GM12872 (cell line): ENCODE data around the gene WDR93.

Experiments used
- TF ChIP-seq, protein P1 (sequence below): IDR thresholded peaks from 3 replicates; pipeline ENCODE4 v1.5.1; 2011; ENCODE audit warnings: low read depth, mild to moderate bottlenecking, low read length, moderate library complexity; ENCODE audit not compliant: insufficient read depth

Gene WDR93

DNA sequence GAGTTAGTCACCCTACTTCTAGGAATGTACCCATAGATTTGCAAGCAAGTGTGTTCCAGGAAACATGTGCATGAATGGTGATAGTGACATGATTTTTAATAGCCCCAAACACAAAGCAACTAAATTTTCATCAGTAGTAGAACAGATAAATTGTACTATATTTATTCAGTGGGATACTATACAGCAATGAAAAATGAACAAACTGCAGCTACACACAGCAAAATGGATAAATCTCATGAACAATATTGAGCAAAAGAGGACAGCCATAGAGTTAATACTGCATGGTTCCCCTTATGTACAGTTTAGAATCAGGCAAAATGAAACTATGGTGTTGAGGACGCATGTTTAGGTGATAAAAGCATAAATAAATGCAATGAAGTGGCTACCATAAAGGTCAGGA, 34.5 kb downstream of the WDR93 start:
- TF ChIP-seq, protein P1, sequence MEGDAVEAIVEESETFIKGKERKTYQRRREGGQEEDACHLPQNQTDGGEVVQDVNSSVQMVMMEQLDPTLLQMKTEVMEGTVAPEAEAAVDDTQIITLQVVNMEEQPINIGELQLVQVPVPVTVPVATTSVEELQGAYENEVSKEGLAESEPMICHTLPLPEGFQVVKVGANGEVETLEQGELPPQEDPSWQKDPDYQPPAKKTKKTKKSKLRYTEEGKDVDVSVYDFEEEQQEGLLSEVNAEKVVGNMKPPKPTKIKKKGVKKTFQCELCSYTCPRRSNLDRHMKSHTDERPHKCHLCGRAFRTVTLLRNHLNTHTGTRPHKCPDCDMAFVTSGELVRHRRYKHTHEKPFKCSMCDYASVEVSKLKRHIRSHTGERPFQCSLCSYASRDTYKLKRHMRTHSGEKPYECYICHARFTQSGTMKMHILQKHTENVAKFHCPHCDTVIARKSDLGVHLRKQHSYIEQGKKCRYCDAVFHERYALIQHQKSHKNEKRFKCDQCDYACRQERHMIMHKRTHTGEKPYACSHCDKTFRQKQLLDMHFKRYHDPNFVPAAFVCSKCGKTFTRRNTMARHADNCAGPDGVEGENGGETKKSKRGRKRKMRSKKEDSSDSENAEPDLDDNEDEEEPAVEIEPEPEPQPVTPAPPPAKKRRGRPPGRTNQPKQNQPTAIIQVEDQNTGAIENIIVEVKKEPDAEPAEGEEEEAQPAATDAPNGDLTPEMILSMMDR, result no peak

DNA sequence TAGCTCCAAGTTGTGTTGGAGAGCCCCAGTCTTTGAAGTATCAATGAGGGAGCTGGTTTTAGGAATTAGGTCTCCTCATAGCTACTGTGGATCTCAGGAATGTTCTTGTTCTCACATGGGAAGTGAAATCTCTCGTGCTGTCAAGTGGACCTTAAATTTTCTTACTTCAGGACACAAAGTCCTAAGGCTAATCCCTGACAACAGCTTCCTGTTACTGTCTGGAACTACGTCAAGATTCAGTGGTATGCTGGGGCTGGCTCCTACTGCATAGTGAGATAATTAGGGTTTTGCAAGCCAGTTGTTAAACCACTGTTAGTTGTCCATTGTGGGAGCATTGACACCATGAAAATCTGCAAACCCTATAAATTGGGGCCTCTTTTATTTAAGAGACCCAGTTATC, 37.6 kb downstream of the WDR93 start:
- TF ChIP-seq, protein P1, result no peak

DNA sequence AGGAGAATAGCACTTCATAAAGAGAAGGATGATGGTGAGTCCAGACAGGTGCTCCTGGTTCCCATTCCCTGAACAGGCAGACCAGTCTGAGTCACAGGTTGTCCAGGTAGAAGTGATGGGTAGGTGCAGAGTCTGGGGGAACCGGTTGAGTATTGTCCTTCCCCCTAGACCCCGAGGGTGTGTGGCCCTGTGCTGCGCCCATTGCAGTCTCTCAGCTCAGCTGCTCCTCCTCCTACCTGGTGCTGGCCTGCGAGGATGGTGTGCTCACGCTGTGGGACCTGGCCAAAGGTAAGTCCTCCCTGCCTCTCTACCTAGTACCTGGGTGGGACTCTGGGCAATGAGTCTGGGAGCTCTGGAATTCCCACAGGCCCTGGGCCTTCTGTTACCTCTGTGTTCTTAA, 40.7 kb downstream of the WDR93 start:
- TF ChIP-seq, protein P1, result no peak

DNA sequence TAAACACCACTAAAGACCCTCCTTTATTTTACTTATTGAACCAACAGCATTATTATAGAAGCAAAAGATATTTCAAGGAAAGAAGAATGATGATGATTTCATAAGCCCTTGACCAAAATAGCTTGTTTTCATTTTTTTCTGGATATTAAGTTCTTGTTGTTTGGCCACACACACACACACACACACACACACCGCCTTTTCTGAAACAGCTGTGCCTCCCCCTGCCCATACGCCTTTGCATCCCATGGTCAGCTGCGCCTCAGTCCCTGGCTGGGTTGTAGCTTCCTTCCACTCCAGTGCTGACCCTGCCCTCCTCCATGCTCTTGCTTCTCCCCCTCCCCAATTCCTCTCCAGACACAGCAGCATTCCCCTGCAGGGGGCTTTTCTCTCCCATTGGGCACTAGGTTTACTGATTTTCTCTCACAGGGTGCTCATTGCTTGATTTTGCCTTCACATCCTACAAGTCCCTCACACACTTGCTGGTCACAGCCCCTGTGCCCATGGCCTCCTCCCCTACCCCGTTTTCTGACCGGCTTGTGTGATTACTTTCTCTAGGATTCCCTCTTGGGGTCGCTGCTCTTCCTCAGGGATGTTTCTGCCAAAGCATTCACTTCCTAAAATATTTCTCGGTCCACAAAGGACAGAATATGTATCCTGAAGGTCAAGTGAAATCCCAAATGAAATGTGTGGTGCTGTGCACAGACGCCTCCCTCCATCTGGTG, 42.0 kb downstream of the WDR93 start:
- TF ChIP-seq, protein P1, result no peak

DNA sequence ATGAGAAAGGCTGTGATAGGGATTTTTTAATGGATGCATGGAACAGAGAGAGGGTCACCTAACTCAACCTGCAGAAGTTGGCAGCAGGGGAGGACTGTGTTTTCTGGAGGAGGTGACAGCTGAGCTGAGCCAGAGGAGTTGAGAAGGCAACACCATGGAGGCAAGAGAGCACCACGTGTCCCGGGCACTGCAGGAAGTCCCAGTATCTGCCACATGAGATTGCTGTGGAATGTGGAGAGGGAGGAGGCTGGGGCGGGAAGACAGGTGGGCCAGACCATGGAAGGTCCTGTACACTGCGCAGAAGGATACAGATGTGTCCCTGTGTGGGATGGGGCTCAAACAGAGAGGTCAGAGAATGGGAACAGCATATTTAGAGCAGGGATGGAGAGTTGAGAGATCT, 45.2 kb downstream of the WDR93 start:
- TF ChIP-seq, protein P1, result no peak

DNA sequence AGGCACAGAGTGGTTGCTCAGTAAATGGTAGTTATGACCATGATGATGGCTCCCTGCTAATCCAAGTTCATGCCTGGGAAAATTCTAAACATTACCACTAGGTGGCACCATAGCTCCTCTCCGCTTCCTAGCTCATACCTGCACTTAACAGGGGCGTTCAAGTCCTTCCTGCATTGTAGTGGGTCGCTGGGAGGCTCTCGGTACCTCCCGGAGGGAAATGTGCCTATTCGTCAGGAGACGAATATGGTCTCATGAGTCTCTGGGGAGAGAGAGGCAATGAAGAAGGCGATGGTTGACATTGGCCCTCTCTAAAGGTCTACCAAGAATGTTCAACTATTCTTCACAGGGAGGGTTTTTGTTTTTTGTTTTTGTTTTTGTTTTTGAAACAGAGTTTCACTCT, 49.5 kb downstream of the WDR93 start:
- TF ChIP-seq, protein P1, result peak; percentile 91

DNA sequence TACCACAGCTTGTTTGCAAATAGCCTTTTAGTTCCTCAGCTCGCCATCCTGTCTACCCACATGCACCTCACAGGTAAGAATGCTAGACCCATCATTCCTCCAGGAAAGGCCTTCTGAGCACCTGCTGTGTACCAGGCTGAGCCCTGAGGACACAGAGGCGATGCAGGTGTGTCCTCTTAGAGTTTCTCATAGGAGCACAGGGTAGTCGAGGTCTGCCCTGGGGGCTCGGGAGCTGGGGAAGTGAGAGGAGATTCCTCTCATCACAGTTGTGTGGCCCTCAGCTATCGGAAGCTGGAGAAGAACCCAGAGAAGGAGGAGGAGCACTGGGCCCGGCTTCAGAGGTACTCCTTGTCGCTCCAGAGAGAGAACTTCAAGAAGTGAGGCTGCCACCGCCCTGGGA, 52.4 kb downstream of the WDR93 start:
- TF ChIP-seq, protein P1, result no peak
